ENCODE results near the gene KIF16B.

- TF ChIP-seq POLR2AphosphoS5 (IDR thresholded peaks at IDR 0.05) (no peak), CTCF (IDR thresholded peaks at IDR 0.05) (no peak)
These were observed 187.4 kb downstream of the KIF16B start for GRCh38 chr20:16385891-16386290.

Measured in breast epithelium (tissue), 3 donors.